UCSD-AML1 (cell line): ENCODE measurements around the gene WNT3.
"Not testable (repeated sequence)": the region's sequence is repeated elsewhere in the genome, so short reads cannot be mapped to it uniquely, and the experiment has no call there.

Source experiments
- DNase-seq: peaks from one replicate; lab custom pipeline; 2025; ENCODE audit not compliant: unreplicated experiment; lab: John Stamatoyannopoulos, UW

The WNT3 gene

DNA sequence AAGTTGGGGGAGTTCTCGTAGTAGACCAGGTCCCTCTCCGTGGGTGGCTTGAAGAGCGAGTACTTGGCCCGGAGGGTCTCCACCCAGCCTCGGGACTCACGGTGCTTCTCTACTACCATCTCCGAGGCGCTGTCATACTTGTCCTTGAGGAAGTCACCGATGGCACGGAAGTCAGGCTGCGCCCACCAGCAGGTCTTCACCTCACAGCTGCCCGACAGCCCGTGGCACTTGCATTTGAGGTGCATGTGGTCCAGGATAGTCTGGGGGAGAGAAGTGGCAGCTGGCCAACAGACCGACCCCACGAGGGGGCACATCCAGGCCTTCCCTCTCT lies 50.0 kb downstream of the WNT3 start:
- no peak for DNase-seq

DNA sequence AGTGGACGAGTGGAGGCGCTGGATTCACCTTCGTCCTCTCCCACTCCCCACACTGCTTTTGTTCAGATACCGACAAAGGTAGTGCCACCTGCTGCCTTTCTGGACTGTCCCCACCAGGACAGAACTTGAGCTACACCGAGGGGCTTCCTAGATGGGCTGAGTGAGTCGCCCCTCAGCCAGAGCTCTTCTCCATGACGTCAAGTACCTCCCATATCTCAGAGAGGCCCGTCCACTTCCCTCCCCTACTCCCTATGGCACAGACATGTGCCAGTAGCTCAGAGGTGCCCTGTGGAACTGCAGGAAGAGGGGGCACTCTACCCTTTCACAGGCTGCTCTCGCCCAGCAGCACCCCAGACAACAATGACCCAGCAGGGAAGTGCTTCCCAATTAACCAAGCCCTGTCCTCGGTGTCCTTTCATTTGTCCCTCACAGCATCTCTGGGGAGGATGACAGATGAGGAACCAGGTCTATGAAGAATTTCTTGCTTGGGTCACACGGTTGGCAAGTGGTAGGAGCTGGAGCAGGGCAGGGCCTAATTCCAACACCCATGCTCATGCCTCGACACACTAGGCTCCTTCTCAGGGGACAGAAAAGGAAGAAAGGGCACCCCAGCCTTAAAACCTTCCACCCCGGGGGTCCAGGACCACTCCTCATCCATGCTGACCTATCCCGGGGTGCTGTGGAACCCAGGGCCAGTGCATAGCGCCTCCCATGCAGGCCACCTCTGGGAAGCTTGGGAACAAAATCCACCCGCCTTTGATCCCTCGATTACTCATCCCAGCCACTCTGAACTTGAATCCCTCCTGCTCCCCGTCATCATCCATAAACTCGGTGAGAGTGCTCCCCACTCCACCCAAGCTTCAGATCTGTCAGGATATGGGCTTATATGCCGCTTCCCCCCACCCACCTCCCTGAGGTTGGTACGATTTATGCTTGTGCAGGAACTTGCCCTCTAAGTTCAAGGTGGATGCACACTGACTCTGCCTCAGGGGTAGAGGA lies 51.7 kb downstream of the WNT3 start:
- DNase-seq: no peak

DNA sequence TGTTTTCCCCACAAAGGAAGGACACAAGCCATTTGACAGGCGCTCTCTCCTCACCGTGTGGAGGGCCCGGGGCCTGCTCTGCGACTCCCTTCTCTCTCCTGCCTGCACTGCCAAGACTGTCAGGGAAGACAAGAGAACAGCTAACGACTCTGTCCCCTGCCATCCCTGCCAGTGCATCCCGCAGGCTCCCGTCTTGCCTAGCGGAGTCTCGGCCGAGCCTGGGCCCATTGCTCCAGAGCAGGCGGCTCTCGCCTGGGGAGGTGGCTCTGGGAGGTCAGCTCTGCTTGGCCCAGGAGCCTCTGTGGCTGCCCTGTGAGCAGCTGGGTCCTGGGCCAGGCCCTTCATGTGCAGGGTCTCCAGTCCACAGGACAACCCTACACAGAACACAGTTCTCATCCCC lies 53.0 kb downstream of the WNT3 start:
- no peak for DNase-seq

DNA sequence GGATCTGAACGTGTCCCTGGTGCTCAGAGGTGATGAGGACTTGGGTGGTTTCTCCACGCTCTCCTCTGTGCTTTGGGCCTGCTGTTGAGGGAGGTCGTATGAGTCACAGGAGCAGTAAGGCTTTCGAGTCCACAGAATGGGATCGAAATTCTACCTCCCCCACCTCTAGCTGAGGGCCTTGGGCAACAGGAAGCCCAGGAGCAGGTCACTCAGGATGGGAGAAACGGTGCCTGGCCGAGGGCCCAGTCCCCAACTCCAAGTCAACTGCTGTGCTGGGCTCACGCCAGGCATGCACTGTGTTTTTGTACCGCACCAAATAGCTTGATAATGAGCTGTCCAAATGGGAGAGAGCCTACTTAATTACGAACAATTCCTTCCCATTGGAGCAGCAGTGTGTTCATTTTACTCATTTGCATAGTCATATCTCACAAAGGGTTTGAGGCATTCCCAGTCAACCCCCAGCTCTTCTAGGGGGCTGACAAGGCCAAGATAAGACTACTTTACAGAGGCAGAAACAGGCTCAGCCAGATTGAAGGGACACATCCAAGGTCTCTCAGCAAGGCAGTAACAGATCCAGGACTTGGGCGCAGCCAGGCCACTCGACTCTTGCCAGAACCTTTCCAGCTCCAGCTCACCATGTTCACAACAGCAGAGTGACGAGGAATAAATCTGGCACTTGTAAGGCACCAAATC lies 53.6 kb downstream of the WNT3 start:
- DNase-seq: no peak

DNA sequence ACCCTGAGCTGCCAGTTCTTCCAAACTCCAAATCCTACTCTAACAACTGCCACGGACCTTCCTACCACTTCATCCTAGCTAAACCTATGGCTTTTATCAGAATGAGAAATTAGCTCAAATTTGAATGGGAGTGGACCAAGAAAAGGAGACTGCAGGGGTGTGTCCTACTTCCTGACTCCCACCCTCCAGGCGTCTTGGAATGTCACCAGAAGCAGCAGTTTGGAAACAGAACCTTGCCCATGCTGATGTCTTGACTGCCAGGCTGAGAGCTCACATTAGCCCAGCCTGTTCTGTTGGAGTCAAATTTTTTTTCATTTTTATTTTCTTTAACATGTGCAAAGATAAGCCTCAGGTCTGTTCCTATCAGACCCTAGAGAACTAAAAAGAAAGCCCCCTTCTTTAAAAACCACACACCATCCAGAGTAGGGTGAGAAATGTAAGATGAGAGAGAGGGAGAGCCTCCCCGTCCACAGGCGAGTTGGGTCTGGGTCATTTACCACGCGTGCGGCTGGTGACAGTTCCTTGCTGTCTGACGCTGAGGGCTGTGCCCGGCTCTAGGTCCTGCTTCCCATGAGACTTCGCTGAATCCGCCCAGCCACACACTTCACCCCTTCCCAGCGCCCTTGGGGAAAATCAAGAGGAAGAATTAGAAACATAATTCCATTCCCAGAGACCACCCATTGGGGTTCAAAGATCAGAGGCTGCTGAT lies 54.3 kb downstream of the WNT3 start:
- DNase-seq: no peak

DNA sequence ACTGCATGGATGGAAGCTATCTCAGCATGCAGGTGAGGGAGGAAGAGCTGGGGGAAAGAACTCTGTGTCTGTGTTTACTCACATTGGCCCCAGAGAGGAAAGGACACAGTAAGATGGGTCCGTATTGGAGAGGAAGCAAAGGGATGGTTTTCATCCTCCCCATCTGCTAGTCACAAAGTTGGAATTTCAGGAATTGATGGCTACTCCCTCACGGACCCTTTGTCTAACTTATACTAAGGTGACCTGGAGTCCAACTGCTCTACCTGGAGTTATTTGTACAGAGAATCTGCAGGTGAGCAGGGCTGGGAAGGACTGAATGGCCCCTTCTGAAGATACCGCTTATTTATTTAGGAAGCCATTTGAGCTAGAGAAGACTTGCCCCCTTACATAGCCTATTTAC lies 55.1 kb downstream of the WNT3 start:
- DNase-seq: no peak

DNA sequence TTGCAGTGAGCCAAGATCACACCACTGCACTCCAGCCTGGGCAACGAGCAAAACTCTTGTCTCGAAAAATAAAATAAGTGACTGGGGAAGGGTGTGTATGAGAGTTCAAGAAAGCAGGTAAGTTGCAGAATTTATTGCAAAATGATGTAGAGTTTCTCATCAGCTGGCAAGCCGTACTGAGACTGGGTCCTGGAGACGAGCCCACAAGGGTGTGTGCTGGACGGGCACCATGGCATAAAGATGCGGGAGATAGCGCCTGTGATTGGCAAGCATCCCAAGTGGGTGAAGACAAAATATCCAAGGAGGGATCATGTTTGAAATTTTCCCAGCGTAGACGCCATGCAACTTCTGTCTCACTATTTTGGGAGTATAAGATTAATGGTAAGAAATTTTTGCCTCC lies 59.4 kb downstream of the WNT3 start:
- no peak for DNase-seq

DNA sequence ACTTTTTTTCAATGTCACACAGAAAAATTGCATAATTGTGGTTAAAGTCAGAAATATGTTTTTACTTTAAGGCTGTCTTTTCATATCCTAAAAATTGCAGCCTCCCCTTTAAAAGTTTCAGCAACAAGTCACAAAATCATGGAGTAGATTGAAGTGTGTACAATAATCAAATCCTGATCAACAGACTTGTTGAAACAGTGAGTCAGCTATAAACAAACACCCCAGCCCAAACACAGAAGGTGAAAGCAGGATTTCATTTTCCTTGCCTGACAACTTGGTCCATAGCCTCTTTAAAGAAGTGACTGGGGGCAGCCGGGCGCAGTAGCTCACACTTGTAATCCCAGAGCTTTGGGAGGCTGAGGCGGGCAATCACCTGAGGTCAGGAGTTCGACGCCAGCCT lies 59.9 kb downstream of the WNT3 start:
- DNase-seq: no peak

DNA sequence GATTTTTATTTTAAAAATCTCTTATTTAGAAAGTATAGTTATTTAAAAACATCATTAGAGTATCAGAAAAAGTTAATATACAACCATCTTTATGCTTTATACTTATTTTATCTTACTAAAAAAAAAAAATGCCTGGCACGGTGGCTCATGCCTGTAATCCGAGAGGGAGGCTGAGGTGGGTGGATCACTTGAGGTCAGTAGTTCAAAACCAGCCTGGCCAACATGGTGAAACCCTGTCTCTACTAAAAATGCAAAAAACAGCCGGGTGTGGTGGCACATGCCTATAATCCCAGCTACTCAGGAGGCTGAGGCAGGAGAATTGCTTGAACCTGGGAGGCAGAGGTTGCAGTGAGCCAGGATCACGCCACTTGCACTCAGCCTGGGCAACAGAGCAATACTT lies 60.9 kb downstream of the WNT3 start:
- DNase-seq: not testable (repeated sequence)

DNA sequence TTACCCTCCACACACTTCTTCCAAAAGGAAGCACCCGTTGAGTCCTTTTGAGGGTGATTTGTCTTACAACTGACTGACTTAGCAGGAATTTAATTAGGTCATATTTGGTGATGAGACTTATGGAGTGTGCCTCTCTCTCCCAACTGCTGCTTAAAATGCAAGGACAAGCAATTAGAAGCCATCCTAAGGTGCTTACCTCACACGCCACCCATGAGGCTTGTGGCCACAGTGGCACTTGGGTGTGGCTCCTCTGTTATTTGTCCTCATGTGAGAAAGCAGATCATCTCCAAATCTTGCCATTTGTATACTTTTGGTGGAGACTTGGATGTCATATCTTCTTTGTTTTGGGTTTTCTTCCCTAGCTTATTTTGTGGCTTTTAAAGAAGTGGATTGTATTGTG lies 61.6 kb downstream of the WNT3 start:
- DNase-seq: no peak

DNA sequence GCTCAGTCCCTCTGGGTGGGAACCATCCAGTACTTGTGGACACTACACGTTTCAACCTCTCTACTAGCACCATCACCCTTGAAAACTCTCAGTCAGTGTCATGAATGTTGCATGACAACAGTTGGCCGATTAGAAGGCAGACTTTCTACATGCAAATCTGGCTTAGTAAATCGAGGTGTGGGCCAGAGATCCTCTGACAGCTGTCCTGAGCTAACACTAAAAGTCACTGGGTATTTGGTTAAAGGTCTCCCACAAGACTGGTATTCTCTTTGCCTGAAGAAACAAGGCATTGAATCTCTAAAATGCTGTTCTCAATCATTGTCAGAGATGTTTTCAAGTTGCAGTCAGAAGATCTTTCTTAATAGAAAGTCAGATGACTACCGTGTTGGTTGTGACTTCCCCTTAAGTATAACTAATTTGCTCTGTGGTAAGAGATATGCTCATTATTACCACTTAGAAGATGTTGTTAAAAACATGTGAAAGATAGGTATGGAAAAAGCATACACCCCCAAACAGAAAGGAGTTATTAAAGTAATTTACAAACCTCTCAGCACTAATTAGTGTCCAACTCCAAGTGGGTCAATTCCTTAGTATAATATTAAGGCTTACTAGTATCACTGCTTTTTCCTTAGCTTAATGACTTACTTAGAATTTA lies 62.3 kb downstream of the WNT3 start:
- no peak for DNase-seq

DNA sequence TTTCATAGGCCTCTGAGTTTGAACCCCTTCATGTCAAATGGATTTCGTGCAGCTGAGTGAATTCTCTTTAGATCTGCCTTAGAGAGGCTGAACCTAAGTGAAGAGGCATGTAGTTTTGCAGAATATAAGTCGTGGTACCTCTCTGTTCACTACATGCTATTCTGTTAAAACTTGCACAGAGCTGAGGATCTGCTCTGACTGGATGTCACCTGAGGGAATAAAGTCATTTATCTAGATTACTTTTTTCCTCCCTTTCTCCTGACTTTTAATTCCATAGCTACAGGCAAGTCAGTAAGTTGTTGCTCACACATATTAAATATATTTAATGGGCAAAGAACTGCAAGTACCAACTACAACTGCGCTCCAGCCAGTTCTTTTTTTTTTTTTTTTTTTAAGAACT lies 64.7 kb downstream of the WNT3 start:
- DNase-seq: no peak

DNA sequence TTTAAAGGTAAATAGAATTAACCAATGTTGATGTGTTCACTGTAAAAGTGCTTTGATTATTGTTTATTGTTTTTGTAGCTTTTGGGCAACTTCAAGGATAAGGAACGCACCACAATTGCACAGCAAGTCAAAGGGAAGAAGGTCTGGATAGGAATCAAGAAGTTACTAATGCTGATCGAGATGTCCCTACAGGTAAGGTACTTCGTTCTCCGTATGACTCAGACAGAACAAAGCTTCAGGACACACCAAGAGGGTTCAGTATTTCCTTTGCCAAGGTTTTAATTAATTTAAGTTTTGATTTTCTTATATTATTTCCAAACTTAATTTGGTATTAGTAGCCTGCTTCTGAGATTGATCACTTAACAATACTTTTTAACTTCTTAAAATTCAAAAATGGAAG lies 67.1 kb downstream of the WNT3 start:
- DNase-seq: no peak

DNA sequence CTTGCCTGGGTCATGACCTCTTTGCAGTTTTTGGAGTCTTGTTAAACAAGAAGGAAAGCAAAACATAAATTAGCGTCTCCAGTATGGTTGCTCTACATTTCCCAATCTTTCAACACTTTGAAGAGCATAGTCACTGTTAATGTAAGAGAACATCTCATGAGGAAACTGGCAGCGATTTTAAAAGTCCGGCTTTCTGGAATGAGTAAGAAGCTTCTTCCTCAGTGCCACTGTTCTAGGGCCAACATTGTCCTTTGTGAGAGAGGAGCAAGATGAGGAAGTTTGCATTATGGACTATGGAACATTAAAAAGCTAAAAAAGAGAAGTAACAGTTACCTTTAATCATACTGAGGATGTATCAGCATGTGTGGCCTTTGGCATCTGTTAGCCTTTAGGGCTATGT lies 73.1 kb downstream of the WNT3 start:
- DNase-seq: no peak

DNA sequence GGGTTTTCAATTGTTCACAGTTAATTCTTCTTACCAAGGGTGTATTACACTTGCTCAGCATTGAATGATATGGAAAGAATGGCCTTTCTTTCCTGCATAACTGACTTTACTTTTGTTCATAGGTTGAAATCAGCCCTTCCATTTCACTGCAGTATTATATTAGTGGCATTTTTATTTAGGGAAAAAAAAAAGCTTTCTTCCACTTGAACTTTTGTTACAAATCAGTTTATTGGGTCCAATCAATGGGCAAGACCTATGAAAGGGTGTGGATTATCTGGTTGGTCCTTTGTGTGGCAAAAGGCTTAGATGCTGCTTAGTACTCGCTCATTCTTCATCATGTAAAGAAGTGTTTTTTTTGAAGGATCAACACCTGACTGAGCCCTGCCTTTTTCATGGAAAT lies 74.1 kb downstream of the WNT3 start:
- no peak for DNase-seq

DNA sequence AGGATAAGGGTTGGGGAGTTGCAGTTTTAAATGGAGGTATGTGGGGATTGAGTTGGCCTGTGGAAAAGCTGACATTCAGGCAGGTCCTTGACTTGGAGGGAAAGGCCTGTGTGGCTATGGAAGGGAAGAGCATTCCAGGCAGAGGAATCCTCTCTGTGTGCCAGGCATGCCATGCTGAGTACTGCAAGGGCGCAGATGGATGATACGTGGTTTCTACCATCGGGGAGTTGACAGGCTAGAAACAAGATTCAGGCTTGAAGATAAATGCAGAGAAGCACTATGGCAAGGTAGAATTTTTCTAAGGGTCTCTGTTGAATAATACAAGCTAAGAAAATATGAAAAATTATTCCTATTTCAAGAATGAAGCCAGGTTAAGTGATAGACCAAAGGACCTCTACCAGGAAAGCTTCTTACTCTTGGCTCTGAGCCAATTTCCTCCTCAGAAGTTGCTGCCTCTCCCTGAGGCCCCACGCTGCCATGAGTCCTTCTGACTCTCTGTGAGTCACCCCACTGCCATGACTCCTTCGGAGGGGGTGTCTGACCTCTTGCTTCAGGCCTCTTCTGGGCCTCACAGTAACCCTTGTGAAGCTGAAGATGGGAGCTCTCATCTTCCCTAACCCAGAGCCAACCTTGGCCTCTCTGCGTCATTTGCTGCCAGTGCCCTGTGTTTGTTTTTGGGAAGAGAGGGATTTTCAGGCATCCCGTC lies 75.8 kb downstream of the WNT3 start:
- DNase-seq: no peak

DNA sequence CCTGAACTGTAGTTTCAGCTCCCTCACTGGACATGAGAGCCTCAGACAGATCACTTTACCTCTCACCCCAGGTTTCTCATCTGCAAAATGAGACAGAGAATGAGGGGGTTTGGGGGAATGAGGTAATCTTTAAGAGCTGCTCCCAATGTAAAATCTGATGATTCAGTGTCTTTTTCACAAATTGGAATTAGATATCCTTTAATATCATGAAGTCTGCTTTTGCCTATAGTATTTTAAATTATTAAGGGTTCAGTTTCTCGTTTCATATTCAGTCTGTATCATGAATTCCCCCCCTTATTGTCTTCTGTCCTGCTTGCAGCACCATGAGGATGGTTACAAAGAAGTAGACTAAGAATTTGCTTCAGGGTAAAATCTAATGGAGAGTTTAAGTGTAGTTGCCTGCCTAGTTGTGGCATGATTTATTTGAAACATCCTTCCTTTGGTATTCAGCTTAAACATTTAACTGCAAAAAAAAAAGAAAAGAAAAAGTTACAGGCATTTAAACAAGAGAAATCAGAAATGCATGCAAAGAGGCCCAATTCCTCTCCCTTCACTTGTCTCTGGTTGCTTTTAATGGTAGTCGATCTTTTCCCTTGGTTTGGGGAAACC lies 77.3 kb downstream of the WNT3 start:
- no peak for DNase-seq

DNA sequence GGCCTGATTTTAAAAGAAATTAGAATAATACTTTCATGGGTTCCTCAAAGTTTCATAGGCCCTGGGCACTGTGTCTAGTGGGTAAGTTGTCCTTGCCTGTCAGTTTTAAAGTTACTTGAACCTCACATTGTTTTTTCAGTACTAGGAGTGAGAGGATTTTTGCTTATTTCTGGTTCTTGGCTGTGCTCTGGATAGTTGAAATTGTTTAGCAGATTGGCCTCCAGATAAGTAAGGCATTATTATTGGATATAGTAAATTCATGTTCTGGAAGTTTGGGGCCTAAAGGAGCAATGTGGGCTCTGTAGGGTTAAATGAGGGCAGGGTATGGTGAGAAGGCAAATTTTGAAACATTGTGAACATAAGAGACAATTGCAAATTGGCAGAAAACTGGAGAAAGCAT lies 78.5 kb downstream of the WNT3 start:
- DNase-seq: no peak

DNA sequence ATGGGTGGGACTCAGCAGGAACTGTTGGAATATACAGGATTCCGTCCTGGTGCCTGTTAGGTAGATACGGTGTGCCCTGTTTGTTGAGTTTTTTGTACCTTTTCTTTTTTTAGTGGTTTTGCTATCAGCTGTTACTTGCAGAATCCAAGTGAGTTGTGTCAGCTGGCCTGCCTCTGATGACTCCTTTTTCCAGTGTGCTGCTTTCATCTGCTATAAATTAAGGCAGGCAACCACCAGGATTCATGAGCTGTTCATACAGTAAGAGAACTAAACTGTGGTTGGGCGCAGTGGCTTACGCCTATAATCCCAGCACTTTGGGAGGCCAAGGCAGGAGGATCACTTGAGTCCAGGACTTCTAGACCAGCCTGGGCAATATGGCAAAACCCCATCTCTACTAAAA lies 79.9 kb downstream of the WNT3 start:
- DNase-seq: no peak

DNA sequence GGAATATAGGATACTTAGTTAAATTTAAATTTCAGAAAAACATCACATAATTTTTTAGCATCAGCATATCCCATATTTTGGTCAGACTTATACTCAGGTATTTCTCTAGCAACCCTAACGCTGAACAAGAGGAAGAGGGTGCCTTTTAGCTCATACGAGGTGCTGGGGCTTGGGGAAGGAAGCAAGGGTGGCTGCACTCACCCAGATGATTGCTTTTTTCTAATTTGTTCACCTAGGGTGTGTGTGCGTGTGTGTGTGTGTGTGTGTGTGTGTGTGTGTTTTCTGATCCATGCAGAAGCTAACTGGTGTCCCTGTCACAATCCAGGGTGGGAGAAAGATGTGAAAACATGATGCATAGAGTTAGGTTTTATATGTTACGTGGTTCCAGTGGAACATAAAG lies 81.2 kb downstream of the WNT3 start:
- no peak for DNase-seq
